ENCODE measurements around the gene ASTL.

The ASTL gene

DNA sequence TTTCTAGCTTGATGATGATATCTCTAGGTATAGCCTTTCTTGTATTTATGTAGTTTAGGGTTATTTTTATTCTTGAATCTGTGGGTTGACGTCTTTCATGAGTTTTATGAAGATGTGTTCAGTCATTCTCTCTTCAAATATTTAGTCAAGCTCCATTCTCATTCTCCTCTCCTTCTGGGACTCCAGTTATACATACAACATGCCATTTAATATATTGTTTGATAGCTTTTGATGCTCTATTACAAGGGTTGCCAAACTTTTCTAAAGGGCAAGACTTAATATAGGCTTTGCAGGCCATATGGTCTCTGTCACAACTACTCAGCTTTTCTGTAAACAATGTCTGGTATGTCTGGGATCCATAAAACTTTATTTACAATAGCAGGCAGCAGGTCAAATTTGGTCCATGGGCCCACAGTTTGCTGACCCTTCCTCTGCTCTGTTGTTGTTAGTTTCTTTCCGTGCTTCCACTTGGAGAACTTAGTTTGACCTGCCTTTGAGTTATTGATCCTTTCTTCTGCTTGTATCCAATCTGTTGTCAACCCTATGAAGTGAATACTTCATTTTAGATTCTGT, 63.0 kb downstream of the ASTL start:
- no peak for DNase-seq (ENCODE audit: low read depth in 1 of 2, low spot score in 1 of 2)
- no peak for TF ChIP-seq JUND (IDR thresholded peaks at IDR 0.05; ENCODE audit: low read depth)
- in situ Hi-C loops (cut with HindIII; ENCODE audit: low pct_unique_long_range_greater_than_20kb, low sequenced_read_pairs), result no loop called here

DNA sequence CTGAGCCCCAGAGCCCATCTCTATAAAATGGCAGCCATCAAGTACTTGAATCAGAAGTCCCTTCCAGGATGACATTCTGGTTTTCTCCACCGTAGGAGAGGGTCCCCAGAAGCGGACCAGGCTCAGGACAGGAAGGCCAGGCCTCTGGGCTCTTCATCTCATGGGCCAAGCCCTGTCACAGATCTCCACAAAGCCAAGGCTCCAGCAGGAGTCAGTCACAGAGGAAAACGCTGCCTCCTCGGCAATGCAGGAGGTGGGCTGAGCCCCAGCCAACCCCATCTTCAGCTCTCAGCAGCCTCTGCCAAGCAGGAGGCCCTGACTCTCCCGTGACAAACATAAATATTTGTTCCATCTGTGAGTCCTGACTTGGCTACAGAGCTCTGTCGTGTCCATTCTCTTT, 64.1 kb downstream of the ASTL start:
- in situ Hi-C loops (cut with HindIII; ENCODE audit: low pct_unique_long_range_greater_than_20kb, low sequenced_read_pairs), result no loop called here
- DNase-seq (ENCODE audit: low read depth in 1 of 2, low spot score in 1 of 2), result no peak
- TF ChIP-seq JUND (IDR thresholded peaks at IDR 0.05; ENCODE audit: low read depth), result no peak

DNA sequence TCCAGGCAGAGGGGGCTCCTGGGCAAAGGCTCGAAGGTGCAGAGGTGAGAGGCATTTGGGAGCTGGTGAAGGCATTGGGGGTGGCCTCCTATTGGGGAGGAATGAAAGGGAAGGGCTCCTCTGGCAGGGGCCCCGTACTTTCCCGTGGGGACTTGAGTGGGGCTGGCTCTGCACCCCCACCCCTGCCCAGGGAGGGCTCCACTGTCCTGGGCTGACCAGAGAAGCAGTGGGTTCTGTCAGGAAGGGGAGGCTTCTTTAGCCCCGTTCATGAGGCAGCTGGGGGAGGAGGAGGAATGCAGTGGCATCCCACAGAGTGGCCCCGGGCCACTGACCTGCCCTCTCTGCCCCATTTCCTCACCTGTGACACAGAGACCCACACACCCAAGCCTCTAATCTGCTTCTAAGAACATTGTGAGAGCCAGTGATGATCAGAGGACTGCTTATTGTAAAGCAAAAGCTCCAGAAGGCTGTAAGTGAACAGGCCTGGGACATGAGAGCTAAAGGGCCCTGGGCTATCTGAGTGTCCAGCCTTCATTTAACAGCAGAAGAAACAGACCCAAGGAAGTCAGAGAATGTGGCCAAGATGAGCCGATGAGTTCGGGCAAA, 65.0 kb downstream of the ASTL start:
- DNase-seq (ENCODE audit: low read depth in 1 of 2, low spot score in 1 of 2), result no peak
- in situ Hi-C loops (cut with HindIII; ENCODE audit: low pct_unique_long_range_greater_than_20kb, low sequenced_read_pairs), result no loop called here
- no peak for TF ChIP-seq JUND (IDR thresholded peaks at IDR 0.05; ENCODE audit: low read depth)

Data from T47D (cell line).